Psoas muscle (tissue), 8 donors: ENCODE results near the gene RNF213. TPM values are rescaled to one million over a fixed set of nuclear protein-coding genes. Genes with fewer than 3 reads are reported as not detected.
"Not testable (repeated sequence)": the region's sequence is repeated elsewhere in the genome, so short reads cannot be mapped to it uniquely, and the experiment has no call there.

ENCODE experiments used
- ATAC-seq, 4 donors: fragments of 200-7000 bp; cut with Tn5 transposase; one replicate each; pipeline ENCODE4 v1.9.1; 2020; ENCODE audit warnings: moderate library complexity in 3 of 4, mild to moderate bottlenecking in 2 of 4
- DNase-seq, 2 donors: peaks; one replicate each; pipeline ENCODE4 v3.0.0-alpha.2; 2020
- H3K27ac ChIP-seq: fragments of 200-600 bp; one replicate; pipeline ENCODE4 v1.8.0; 2022
- H3K27me3 ChIP-seq, 3 donors: fragments of 200-600 bp in 1 of 3; one replicate each; pipeline versions ENCODE4 v1.6.1 to v1.8.0; 2013 to 2022; ENCODE audit warnings: low read length in 2 of 3, mild to moderate bottlenecking in 2 of 3, moderate library complexity in 1 of 3; ENCODE audit not compliant: insufficient read depth in 3 of 3
- H3K36me3 ChIP-seq, 2 donors: fragments of 200-600 bp in 1 of 2; one replicate each; pipeline versions ENCODE4 v1.6.1 to v1.8.0; 2013 to 2022; ENCODE audit warnings: low read depth in 1 of 2, mild to moderate bottlenecking in 1 of 2, moderate library complexity in 1 of 2; ENCODE audit not compliant: insufficient read depth in 1 of 2
- H3K4me1 ChIP-seq: fragments of 200-600 bp; one replicate; pipeline ENCODE4 v1.8.0; 2022
- H3K4me3 ChIP-seq: fragments of 200-600 bp; one replicate; pipeline ENCODE4 v1.8.0; 2022; ENCODE audit warnings: mild to moderate bottlenecking
- H3K9me3 ChIP-seq: fragments of 200-600 bp; one replicate; pipeline ENCODE4 v1.8.0; 2022
- WGBS, 3 donors: extraction: QIAGEN DNeasy Blood & Tissue Kit; methylation state at CpG; one replicate each; pipeline versions ENCODE4 v1.1.6 to v1.1.7; 2013; 5-methylcytosine and 5-hydroxymethylcytosine counted together
- intact Hi-C, 2 donors: fragments of 100-400 bp; cut with DNase I; formaldehyde crosslinking; loops; one replicate each; pipeline versions ENCODE4 v1.11.0 to v1.14.2; 2022
- polyA plus RNA-seq, 3 donors: library from polyadenylated mRNA; stranded (reverse); fragments of 200-250 nt; gene quantifications; one replicate each; pipeline ENCODE4 v1.2.3, GENCODE V29; 2013
- total RNA-seq, 4 donors: library from RNA; stranded (reverse); fragmentation: NEBNext Ultra II Directional in 2 of 4; extraction: Animal tissue kit (Norgen Biotek cat#: 25700) in 2 of 4; gene quantifications; one replicate each; pipeline versions ENCODE4 v1.2.1 to v1.2.4, GENCODE V29; 2021 to 2023
- TF ChIP-seq, protein P1 (sequence below): fragments of 200-600 bp; IDR thresholded peaks from one replicate; pipeline ENCODE4 v1.8.0; 2022; ENCODE audit warnings: antibody characterized with exemption
- donor health status: healthy with polysubstance abuse.
- donor health status: DM: no; HTN: no; CAD: no; lungs with moderate emphysema.
- donor health status: Bipolar disorder and iron deficiency.
- donor health status: healthy.
- donor health status: DM: yes; HTN: yes; CAD: no.
- donor health status: DM: no; HTN: no; CAD: no.
- donor health status: DM: no; HTN: no; CAD: no.
- donor health status: DM: yes; HTN: yes; CAD: no.

Gene RNF213
- total and polyA plus RNA-seq, 7 donors: 10.2 to 42.0 (median 33.7) TPM

DNA sequence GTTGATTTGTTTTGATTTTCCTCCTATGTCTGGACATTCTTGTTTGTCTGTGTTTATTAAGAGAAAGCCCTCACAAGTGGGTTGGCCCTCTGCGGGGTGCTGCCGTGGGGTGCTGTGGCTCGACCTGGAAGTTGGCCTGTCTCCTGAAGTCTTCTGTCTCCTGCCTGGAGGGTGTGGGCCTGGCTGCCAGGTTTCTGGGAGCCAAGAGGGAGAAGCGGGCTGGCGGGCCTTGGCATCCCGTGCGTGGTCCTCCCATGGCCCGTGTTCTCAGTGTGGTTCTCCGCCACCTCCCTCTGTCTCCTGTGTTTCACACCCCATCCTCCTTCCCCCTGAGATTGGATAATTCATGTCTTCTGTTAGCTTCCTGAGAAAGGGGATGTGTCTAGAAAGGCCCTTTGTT, 69.6 kb downstream of the RNF213 start:
- Histone ChIP-seq H3K9me3 (no peaks in the 10 kb centered on the region), H3K27ac (no peak overlapping the region), H3K4me1 (no peaks in the 10 kb centered on the region), H3K4me3 (no peak overlapping the region), H3K27me3 (no peaks in the 10 kb centered on the region), H3K36me3 (peaks cover 5 to 98% of the 10 kb centered on the region in 2 donors)
- no peak for ATAC-seq
- WGBS, 3 donors: 86 to 92% (median 92%) methylated on average over 9 of the region's 9 CpGs
- TF ChIP-seq, protein P1, sequence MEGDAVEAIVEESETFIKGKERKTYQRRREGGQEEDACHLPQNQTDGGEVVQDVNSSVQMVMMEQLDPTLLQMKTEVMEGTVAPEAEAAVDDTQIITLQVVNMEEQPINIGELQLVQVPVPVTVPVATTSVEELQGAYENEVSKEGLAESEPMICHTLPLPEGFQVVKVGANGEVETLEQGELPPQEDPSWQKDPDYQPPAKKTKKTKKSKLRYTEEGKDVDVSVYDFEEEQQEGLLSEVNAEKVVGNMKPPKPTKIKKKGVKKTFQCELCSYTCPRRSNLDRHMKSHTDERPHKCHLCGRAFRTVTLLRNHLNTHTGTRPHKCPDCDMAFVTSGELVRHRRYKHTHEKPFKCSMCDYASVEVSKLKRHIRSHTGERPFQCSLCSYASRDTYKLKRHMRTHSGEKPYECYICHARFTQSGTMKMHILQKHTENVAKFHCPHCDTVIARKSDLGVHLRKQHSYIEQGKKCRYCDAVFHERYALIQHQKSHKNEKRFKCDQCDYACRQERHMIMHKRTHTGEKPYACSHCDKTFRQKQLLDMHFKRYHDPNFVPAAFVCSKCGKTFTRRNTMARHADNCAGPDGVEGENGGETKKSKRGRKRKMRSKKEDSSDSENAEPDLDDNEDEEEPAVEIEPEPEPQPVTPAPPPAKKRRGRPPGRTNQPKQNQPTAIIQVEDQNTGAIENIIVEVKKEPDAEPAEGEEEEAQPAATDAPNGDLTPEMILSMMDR: no peak
- intact Hi-C loops: loop anchor here in 1 of 2 donors (5.0 kb wide), 1 partner anchor 37 kb away; no protein-coding TSS in a partner anchor
- DNase-seq: peak in 1 of 2 donors; percentile 23

DNA sequence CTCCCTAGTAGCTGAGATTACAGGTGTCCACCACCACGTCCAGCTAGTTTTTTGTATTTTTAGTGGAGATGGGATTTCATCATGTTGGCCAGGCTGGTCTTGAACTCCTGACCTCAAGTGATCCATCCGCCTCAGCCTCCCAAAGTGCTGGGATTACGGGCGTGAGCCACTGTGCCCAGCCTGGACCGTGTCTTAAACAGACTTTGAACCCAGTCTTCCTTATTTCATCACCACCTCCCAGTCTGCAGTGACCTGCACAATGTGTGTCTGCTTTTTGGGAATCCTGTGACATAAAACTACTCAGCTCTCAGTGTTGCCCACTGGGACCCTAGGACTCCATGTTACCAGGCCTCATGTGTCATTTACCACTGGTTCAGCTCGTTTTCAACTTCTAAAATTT, 70.3 kb downstream of the RNF213 start:
- not testable (repeated sequence) for ATAC-seq, H3K27ac ChIP-seq, H3K4me3 ChIP-seq, DNase-seq, H3K9me3 ChIP-seq, H3K4me1 ChIP-seq, H3K27me3 ChIP-seq
- 90 to 94% (median 93%) methylated on average over 6 of the region's 6 CpGs for WGBS, 3 donors
- intact Hi-C loops: loop anchor here in 1 of 2 donors (5.0 kb wide), 1 partner anchor 36 kb away; no protein-coding TSS in a partner anchor
- H3K36me3 ChIP-seq: peaks cover 4 to 98% of the 10 kb centered on the region in 2 donors

DNA sequence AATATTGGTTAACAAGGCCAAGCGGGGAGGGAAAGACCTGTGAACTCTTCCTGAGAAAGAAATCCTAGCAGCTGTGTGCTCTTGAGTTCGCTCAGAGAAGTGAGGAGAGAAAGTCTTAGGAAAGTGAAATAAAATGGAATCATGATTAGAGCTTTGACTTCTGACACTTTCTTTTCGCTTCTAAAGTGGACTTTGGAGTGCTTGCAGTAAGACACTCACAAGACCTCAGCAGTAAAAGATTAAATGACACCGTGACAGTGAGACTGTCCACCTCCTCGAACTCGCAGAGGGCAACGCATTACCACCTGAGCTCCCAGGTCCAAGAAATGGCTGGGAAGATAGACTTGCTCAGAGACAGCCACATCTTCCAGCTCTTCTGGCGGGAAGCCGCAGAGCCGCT, 71.2 kb downstream of the RNF213 start:
- 86 to 90% (median 89%) methylated on average over 10 of the region's 10 CpGs for WGBS, 3 donors
- H3K36me3 ChIP-seq: peaks cover 4 to 98% of the 10 kb centered on the region in 2 donors
- no peak overlapping the region for H3K27ac ChIP-seq
- ATAC-seq (no peak), DNase-seq (no peak)
- no peaks in the 10 kb centered on the region for H3K4me1 ChIP-seq
- H3K4me3 ChIP-seq: no peak overlapping the region
- TF ChIP-seq, protein P1: no peak
- no peaks in the 10 kb centered on the region for H3K27me3 ChIP-seq
- intact Hi-C loops: loop anchor here in 1 of 2 donors (5.0 kb wide), 1 partner anchor 35 kb away; no protein-coding TSS in a partner anchor
- no peaks in the 10 kb centered on the region for H3K9me3 ChIP-seq

DNA sequence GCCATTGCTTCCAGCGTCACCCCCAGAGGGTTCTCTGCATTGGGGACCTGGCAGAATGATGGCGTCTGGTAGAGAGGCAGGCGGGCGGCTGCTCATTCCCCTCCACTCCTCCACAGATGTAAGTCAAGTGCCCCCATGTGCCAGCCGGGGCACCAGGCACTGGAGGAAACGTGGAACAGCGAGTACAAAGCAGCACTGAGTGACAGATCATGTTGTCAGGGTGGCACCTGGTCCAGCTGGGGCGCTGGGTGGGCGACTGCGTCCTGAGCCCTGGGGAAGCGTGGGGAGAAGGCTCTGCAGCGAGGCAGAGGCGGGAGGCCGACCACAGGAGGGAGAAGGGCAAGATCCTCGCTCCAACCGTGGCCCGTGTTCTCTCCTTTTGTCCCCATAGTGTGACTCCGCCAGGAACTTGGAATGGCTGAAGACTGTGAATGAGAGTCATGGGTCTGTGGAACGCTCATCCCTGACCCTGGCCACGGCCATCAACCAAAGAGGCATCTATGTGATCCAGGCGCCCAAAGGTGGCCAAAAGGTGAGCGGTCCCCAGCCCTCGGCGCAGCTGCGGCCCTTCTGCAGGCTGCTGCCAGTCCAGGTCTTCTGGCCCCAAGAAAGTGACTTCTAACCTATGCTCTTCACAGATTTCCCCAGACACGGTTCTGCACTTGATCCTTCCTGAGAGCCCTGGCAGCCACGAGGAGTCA, 76.7 kb downstream of the RNF213 start:
- intact Hi-C loops: loop anchor here in 1 of 2 donors (5.0 kb wide), 1 partner anchor 40 kb away; no protein-coding TSS in a partner anchor
- Histone ChIP-seq H3K4me1 (no peaks in the 10 kb centered on the region), H3K36me3 (peaks cover 8 to 98% of the 10 kb centered on the region in 2 donors), H3K9me3 (no peaks in the 10 kb centered on the region), H3K4me3 (no peak overlapping the region), H3K27me3 (no peaks in the 10 kb centered on the region), H3K27ac (no peak overlapping the region)
- TF ChIP-seq, protein P1: no peak
- 89 to 92% (median 89%) methylated on average over 26 to 27 of the region's 27 CpGs for WGBS, 3 donors
- no peak for ATAC-seq
- no peak for DNase-seq

DNA sequence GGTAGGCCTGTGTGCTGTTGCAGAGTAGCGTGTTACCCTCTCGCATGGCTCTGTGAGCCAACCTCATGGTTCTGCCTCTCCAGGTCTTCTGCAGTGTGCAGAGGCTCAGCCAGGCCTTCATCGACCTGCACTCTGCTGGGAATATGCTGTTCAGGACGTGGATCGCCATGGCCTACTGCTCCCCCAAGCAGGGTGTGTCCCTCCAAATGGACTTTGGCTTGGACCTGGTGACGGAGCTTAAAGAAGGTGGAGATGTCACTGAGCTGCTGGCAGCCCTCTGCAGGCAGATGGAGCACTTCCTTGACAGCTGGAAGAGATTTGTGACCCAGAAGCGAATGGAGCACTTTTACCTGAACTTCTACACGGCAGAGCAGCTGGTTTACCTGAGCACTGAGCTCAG, 78.5 kb downstream of the RNF213 start:
- Histone ChIP-seq H3K27ac (no peak overlapping the region), H3K9me3 (no peaks in the 10 kb centered on the region), H3K4me1 (no peaks in the 10 kb centered on the region), H3K4me3 (no peak overlapping the region), H3K36me3 (peaks cover 14 to 99% of the 10 kb centered on the region in 2 donors), H3K27me3 (no peaks in the 10 kb centered on the region)
- no peak for DNase-seq
- intact Hi-C loops: loop anchor here in 1 of 2 donors (5.0 kb wide), 1 partner anchor 38 kb away; no protein-coding TSS in a partner anchor
- no peak for ATAC-seq
- 79 to 88% (median 83%) methylated on average over 8 of the region's 8 CpGs for WGBS, 3 donors
- TF ChIP-seq, protein P1: no peak
